Right atrium auricular region (tissue), 2 donors: ENCODE results near the gene CNEP1R1. TPM values are rescaled to one million over a fixed set of nuclear protein-coding genes. Genes with fewer than 3 reads are reported as not detected.

ENCODE experiments used
- DNase-seq: peaks from one replicate; pipeline ENCODE4 v3.0.0-alpha.2; 2019; ENCODE audit warnings: low spot score
- H3K27ac ChIP-seq, 2 donors: fragments of 200-600 bp; sonication (generic); 1 replicate in 1 of 2; 2 replicates in 1 of 2; pipeline ENCODE4 v1.5.1; 2016 to 2019
- H3K27me3 ChIP-seq, 2 donors: fragments of 200-600 bp; sonication (generic); one replicate each; pipeline versions ENCODE4 v1.5.1 to v1.6.0; 2017 to 2019
- H3K36me3 ChIP-seq: fragments of 200-600 bp; sonication (generic); one replicate; pipeline ENCODE4 v1.5.1; 2016
- H3K4me1 ChIP-seq, 2 donors: fragments of 200-600 bp; sonication (generic); one replicate each; pipeline versions ENCODE4 v1.5.1 to v1.6.0; 2017 to 2019
- H3K4me3 ChIP-seq, 2 donors: fragments of 200-600 bp; sonication (generic); 1 replicate in 1 of 2; 2 replicates in 1 of 2; pipeline ENCODE4 v1.5.1; 2017 to 2019; ENCODE audit warnings: mild to moderate bottlenecking in 1 of 2, moderate library complexity in 1 of 2
- H3K9me3 ChIP-seq, 2 donors: fragments of 200-600 bp; sonication (generic); one replicate each; pipeline ENCODE4 v1.5.1; 2019
- total RNA-seq, 2 donors: library from RNA; depleted of rRNA; stranded (reverse); fragments of >200 nt; gene quantifications; one replicate each; pipeline ENCODE4 v1.1.0, GENCODE V29; 2016
- TF ChIP-seq, protein P1 (sequence below), 2 donors: fragments of 200-600 bp; sonication (generic); IDR thresholded peaks; one replicate each; pipeline ENCODE4 v1.5.1; 2019; ENCODE audit warnings: antibody characterized with exemption in 2 of 2

CNEP1R1 gene
- total RNA-seq, 2 donors from 2014 or later = 11.6 to 13.3 TPM

- Histone ChIP-seq H3K4me1 (peaks cover 0 to 23% of the 10 kb centered on the region in 2 donors), H3K4me3 (no peak overlapping the region), H3K27me3 (no peaks in the 10 kb centered on the region), H3K9me3 (no peaks in the 10 kb centered on the region), H3K36me3 (peaks cover 11% of the 10 kb centered on the region), H3K27ac (no peak overlapping the region)
- TF ChIP-seq, protein P1, sequence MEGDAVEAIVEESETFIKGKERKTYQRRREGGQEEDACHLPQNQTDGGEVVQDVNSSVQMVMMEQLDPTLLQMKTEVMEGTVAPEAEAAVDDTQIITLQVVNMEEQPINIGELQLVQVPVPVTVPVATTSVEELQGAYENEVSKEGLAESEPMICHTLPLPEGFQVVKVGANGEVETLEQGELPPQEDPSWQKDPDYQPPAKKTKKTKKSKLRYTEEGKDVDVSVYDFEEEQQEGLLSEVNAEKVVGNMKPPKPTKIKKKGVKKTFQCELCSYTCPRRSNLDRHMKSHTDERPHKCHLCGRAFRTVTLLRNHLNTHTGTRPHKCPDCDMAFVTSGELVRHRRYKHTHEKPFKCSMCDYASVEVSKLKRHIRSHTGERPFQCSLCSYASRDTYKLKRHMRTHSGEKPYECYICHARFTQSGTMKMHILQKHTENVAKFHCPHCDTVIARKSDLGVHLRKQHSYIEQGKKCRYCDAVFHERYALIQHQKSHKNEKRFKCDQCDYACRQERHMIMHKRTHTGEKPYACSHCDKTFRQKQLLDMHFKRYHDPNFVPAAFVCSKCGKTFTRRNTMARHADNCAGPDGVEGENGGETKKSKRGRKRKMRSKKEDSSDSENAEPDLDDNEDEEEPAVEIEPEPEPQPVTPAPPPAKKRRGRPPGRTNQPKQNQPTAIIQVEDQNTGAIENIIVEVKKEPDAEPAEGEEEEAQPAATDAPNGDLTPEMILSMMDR (IDR thresholded peaks at IDR 0.05) = no peak
- no peak for DNase-seq
These were observed 44.0 kb downstream of the CNEP1R1 start for GRCh38 chr16:50069060-50069459.

DNA sequence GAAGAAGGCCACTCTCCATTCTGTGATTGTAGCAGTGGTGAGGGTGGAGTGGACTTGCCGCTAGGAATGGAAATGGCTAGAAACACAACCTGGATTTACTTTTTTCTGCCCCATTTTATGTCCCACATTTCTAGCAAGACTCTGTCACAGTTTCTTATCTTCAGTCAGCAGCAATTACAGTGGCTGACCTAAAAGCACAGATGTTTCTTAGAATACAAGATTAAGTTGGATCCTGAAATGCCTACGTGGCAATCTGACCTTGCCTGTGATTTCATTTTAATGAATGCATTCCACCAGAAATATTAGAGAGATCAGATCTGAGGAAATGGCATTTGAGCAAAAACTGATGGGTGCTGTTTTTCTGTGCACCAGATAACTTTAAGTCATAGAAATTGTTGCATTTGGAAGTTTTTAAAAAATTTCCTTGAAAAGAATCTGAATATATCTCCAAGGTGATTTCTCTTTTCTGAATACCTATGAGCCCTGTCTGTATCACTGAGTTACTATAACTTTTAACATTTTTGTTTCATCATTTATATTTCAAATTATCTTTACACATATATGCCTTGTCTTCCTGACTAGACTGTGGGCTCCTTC lies 46.1 kb downstream of the CNEP1R1 start:
- no peak overlapping the region for H3K27ac ChIP-seq
- no peak overlapping the region for H3K4me3 ChIP-seq
- no peaks in the 10 kb centered on the region for H3K9me3 ChIP-seq
- peaks cover 0 to 23% of the 10 kb centered on the region in 2 donors for H3K4me1 ChIP-seq
- TF ChIP-seq, protein P1 (IDR thresholded peaks at IDR 0.05) = no peak
- DNase-seq = no peak
- no peaks in the 10 kb centered on the region for H3K27me3 ChIP-seq
- peaks cover 18% of the 10 kb centered on the region for H3K36me3 ChIP-seq

GRCh38 chr16:50072730-50073129 lies 47.7 kb downstream of the CNEP1R1 start:
- H3K9me3 ChIP-seq = no peaks in the 10 kb centered on the region
- TF ChIP-seq, protein P1 (IDR thresholded peaks at IDR 0.05) = no peak
- H3K4me3 ChIP-seq = no peak overlapping the region
- no peaks in the 10 kb centered on the region for H3K27me3 ChIP-seq
- H3K27ac ChIP-seq = no peak overlapping the region
- peaks cover 0 to 10% of the 10 kb centered on the region in 2 donors for H3K4me1 ChIP-seq
- H3K36me3 ChIP-seq = peaks cover 32% of the 10 kb centered on the region
- no peak for DNase-seq

GRCh38 chr16:50079397-50080140 lies 54.5 kb downstream of the CNEP1R1 start:
- TF ChIP-seq, protein P1 (IDR thresholded peaks at IDR 0.05) = no peak
- H3K9me3 ChIP-seq = no peaks in the 10 kb centered on the region
- no peaks in the 10 kb centered on the region for H3K4me1 ChIP-seq
- H3K27ac ChIP-seq = no peak overlapping the region
- no peaks in the 10 kb centered on the region for H3K27me3 ChIP-seq
- H3K36me3 ChIP-seq = peaks cover 59% of the 10 kb centered on the region
- DNase-seq = no peak
- no peak overlapping the region for H3K4me3 ChIP-seq

DNA sequence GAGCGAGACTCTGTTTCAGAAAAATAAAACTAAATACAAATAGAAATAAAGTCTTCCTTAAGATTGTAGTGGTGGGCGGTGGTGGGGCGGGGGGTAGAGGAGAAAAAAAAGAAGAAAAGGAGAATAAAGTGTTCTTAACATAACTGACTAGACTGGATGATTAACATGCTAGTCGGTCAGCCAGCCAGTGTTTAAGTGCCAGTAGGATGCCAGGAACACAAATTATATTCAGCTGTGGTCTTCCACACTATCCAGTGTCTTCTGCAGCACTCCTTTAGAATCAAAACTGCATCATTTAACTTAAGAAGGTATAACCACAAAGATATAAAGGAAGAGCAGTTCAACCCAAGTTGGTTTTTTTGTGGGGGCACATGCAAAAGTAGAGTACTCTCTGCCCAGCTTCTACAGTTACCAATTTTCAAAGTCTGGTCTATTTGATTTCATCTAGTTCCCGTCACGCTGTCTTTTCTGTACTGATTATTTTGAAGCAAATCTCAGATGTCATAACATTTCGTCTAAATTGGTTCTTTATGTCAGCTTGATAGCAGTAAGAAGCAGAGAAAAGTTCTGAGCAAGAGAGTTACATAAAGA lies 56.5 kb downstream of the CNEP1R1 start:
- H3K4me3 ChIP-seq = no peak overlapping the region
- no peak for DNase-seq
- TF ChIP-seq, protein P1 (IDR thresholded peaks at IDR 0.05) = no peak
- peaks cover 67% of the 10 kb centered on the region for H3K36me3 ChIP-seq
- no peak overlapping the region for H3K27ac ChIP-seq
- no peaks in the 10 kb centered on the region for H3K4me1 ChIP-seq
- H3K9me3 ChIP-seq = no peaks in the 10 kb centered on the region
- no peaks in the 10 kb centered on the region for H3K27me3 ChIP-seq
